ENCODE results near the gene TDRD10. TPM values are rescaled to one million over a fixed set of nuclear protein-coding genes. Genes with fewer than 3 reads are reported as not detected.

The TDRD10 gene
- total RNA-seq, 6 experiments from 2014 or later = not detected

- Mint-ChIP-seq H3K9me3 (no peaks in the 10 kb centered on the region), H3K27me3 (ENCODE audit: insufficient read depth) (peaks cover 64% of the 10 kb centered on the region), H3K4me3 (no peak overlapping the region), H3K27ac (no peak overlapping the region), H3K36me3 (ENCODE audit: low read depth) (no peaks in the 10 kb centered on the region), H3K4me1 (ENCODE audit: low read depth) (no peaks in the 10 kb centered on the region)
- no peak for TF ChIP-seq CTCF (IDR thresholded peaks at IDR 0.05)
- no peak for DNase-seq
Measured at GRCh38 chr1:154517661-154518060, 15.6 kb downstream of the TDRD10 start.

GRCh38 chr1:154519591-154519991, 17.6 kb downstream of the TDRD10 start:
- Mint-ChIP-seq H3K9me3 (no peaks in the 10 kb centered on the region), H3K4me3 (no peak overlapping the region), H3K27me3 (ENCODE audit: insufficient read depth) (peaks cover 57% of the 10 kb centered on the region), H3K36me3 (ENCODE audit: low read depth) (no peaks in the 10 kb centered on the region), H3K4me1 (ENCODE audit: low read depth) (no peaks in the 10 kb centered on the region), H3K27ac (no peak overlapping the region)
- no peak for TF ChIP-seq CTCF (IDR thresholded peaks at IDR 0.05)
- DNase-seq = no peak

- Mint-ChIP-seq H3K4me3 (no peak overlapping the region), H3K4me1 (ENCODE audit: low read depth) (no peaks in the 10 kb centered on the region), H3K27ac (no peak overlapping the region), H3K27me3 (ENCODE audit: insufficient read depth) (peaks cover 58% of the 10 kb centered on the region), H3K36me3 (ENCODE audit: low read depth) (no peaks in the 10 kb centered on the region), H3K9me3 (no peaks in the 10 kb centered on the region)
- DNase-seq = no peak
- TF ChIP-seq CTCF (IDR thresholded peaks at IDR 0.05) = no peak
Measured at GRCh38 chr1:154520333-154520732, 18.3 kb downstream of the TDRD10 start.

- no peak for TF ChIP-seq CTCF (IDR thresholded peaks at IDR 0.05)
- peaks cover 50% of the 10 kb centered on the region for H3K27me3 Mint-ChIP-seq (ENCODE audit: insufficient read depth)
- no peak overlapping the region for H3K4me3 Mint-ChIP-seq
- no peaks in the 10 kb centered on the region for H3K9me3 Mint-ChIP-seq
- no peaks in the 10 kb centered on the region for H3K4me1 Mint-ChIP-seq (ENCODE audit: low read depth)
- H3K27ac Mint-ChIP-seq = no peak overlapping the region
- no peaks in the 10 kb centered on the region for H3K36me3 Mint-ChIP-seq (ENCODE audit: low read depth)
- DNase-seq = no peak
Measured at GRCh38 chr1:154521695-154522094, 19.7 kb downstream of the TDRD10 start.

GRCh38 chr1:154524881-154525280, 22.9 kb downstream of the TDRD10 start:
- Mint-ChIP-seq H3K4me1 (ENCODE audit: low read depth) (no peaks in the 10 kb centered on the region), H3K4me3 (no peak overlapping the region), H3K36me3 (ENCODE audit: low read depth) (no peaks in the 10 kb centered on the region), H3K9me3 (no peaks in the 10 kb centered on the region), H3K27me3 (ENCODE audit: insufficient read depth) (peaks cover 48% of the 10 kb centered on the region), H3K27ac (no peak overlapping the region)
- no peak for TF ChIP-seq CTCF (IDR thresholded peaks at IDR 0.05)
- no peak for DNase-seq

- H3K36me3 Mint-ChIP-seq (ENCODE audit: low read depth) = 0 out of 2 replicates have a peak, but pooled peaks cover 5% of the 10 kb centered on the region
- no peaks in the 10 kb centered on the region for H3K4me1 Mint-ChIP-seq (ENCODE audit: low read depth)
- no peak overlapping the region for H3K4me3 Mint-ChIP-seq
- H3K27me3 Mint-ChIP-seq (ENCODE audit: insufficient read depth) = peaks cover 27% of the 10 kb centered on the region
- 0 out of 2 replicates have a peak, but pooled peaks cover 5% of the 10 kb centered on the region for H3K9me3 Mint-ChIP-seq
- no peak for TF ChIP-seq CTCF (IDR thresholded peaks at IDR 0.05)
- DNase-seq = no peak
- H3K27ac Mint-ChIP-seq = no peak overlapping the region
Measured at GRCh38 chr1:154527192-154527591, 25.2 kb downstream of the TDRD10 start.

Data from HFFc6 (cell line).